IPS-NIHi7 (cell line): ENCODE measurements around the gene SCFD1.
"Not testable (repeated sequence)": the region's sequence is repeated elsewhere in the genome, so short reads cannot be mapped to it uniquely, and the experiment has no call there.

Source experiments
- DNase-seq: peaks from one replicate; pipeline ENCODE4 v3.0.0; 2012; ENCODE audit warnings: mixed read lengths; ENCODE audit errors: extremely low spot score

Gene SCFD1

DNA sequence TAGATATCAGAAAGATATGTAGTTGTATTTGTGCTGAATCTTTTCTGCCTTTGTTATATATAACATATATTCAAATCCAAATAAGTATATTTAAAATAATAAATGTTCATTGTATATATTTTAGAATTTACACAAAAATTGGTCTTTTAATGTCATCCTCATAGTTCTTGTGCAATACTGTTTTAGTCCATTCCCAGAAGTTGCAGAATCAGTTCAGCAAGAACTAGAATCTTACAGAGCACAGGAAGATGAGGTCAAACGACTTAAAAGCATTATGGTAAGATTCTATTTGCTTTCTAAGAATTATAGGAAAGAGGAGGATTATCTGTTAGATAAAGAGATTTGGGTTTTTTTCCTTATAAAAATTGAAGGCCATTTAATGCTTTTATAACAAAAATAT lies 51.0 kb downstream of the SCFD1 start:
- no peak for DNase-seq

DNA sequence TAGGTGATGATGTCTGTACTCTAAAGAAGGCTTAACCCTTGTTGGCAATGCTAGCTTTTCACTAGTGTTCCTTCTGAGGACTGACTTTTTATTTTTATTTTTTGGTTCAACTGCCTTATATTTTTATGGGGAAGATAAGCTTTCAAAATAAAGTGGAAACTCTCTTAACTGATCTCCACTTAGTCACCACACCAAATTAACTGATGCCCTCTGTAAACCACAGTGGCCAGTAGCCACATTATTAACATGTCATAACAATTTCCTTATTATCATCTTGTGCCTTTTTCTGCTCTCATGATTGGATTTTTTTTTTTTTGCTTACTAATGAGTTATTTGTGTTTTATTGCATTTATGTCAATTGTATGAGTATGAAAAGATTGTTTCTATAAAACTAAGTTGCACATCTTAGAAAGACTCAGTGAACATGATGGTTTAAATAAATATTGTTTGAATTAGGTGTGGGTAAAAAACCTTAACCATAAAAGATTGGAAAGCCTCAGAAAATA lies 56.9 kb downstream of the SCFD1 start:
- no peak for DNase-seq

GRCh38 chr14:30680036-30680435 lies 57.9 kb downstream of the SCFD1 start:
- no peak for DNase-seq

GRCh38 chr14:30680776-30681175 lies 58.7 kb downstream of the SCFD1 start:
- not testable (repeated sequence) for DNase-seq

DNA sequence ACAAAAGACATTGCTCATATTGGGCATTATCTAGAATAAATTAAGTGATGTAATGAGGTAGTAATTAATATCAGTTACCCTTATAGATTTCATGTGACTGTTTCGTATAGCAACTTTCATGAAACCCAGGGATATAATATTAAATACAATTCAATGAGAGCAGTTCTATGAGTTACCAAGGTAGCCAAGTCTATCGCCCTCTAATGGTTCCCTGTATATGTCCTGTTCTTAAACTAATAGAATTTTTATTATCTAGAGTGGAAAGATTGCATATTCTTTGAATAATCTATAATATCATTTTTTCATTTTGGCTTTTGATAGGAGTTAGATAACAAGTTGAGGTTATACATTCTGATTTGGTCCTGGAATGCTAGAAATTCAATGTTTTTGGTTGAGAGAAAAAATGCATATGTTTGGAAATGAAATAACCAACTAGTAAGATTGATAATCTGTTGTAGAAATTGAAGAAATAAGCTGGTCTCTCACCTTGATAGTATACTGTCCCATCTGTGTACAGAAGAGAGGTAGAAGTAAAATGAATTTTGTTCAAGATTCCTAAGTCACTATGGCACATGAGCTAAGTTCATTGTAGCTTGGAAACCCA lies 59.7 kb downstream of the SCFD1 start:
- no peak for DNase-seq

DNA sequence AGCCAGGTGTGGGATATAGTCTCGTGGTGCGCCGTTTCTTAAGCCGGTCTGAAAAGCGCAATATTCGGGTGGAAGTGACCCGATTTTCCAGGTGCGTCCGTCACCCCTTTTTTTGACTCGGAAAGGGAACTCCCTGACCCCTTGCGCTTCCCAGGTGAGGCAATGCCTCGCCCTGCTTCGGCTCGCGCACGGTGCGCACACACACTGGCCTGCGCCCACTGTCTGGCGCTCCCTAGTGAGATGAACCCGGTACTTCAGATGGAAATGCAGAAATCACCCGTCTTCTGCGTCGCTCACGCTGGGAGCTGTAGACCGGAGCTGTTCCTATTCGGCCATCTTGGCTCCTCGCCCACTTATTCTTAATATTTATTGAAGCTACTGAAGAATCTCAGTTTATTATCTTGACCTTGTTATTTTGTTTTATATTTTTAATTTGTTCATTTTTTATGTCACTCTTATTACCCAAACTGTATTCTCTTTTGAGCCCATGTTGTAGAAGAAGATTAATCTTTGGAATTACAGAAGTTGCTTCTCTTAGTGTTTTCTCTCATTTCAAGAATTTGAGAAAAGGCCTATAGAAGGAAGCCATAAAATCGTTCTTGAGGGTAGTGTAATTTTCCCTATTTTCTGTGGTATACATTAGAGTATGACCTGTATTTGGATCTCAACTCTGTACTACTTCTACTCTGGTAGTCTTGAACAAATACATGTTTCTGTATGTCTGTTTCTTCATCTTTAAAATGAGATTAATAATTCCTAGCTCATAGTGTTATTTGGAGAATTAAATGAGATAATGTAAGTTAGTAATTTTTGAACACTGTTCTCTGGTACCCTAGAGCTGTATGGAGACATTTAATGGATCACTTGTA lies 68.6 kb downstream of the SCFD1 start:
- DNase-seq, result not testable (repeated sequence)

DNA sequence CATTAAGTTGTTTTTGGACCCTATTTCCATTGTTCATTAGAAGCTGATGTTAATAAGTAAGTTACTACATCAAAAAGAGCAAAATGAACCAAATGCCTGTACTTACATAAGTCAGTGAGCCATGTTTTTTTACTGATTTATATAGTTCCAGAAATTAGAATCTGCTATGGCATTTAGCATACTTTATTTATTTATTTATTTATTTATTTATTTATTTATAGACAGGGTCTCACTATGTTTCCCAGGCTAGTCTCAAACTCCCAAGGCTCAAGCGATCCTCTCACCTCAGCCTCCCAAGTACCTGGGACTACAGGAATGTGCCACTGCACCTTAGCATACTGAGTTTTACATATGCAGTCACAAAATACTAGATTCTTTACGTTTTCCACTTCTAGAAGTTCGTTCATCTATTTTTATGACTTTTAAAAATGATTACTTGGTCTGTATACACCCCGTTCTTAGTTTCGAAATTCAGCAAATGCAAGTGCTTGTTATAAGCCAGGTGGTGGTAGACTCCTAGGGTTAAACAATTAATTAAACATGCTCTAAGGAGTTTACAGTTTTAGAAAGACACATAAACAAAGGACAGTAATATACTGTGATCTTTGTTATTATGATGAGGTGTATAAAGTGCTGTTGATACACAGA lies 69.8 kb downstream of the SCFD1 start:
- DNase-seq, result no peak

- DNase-seq, result no peak
Observed at GRCh38 chr14:30692669-30693068, 70.5 kb downstream of the SCFD1 start.

GRCh38 chr14:30698463-30698862 lies 76.3 kb downstream of the SCFD1 start:
- no peak for DNase-seq

GRCh38 chr14:30706704-30707103 lies 84.6 kb downstream of the SCFD1 start:
- DNase-seq, result no peak

- no peak for DNase-seq
Observed at GRCh38 chr14:30708157-30708556, 86.0 kb downstream of the SCFD1 start.

DNA sequence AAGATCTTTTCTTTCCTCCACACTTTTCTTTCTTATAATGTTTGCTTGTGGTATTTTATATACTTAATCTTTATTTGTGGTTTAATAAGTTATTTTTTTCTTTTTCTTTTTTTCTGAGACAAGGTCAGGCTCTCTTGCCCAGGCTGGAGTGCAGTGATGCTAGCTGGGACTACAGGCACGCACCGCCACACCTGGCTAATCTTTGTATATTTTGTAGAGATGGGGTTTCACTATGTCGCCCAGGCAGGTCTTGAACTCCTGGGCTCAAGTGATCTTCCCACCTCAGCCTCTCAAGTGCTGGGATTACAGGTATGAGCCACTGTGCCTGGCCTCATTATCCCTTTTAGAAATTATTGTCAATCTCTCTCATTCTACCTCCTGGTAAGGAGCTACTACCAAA lies 87.1 kb downstream of the SCFD1 start:
- DNase-seq, result no peak

DNA sequence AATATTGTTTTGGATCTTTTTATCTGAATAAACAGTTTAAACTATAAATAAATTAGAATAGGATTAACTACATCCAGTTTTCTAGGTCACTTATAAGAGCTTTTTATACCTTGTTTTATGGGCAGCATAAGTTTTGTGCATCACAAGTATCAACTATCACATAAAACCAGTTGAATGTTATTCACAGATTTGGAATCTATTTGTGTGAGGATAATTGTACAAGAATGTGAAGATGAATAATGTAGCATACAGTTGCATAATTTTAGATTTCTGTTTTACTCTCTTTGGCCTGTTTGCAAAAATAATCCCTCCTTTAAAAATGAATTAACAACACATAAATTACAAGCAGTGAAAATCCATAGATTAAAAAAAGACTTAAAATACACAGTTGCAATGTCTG lies 88.8 kb downstream of the SCFD1 start:
- no peak for DNase-seq

GRCh38 chr14:30719137-30719536 lies 97.0 kb downstream of the SCFD1 start:
- DNase-seq, result no peak

DNA sequence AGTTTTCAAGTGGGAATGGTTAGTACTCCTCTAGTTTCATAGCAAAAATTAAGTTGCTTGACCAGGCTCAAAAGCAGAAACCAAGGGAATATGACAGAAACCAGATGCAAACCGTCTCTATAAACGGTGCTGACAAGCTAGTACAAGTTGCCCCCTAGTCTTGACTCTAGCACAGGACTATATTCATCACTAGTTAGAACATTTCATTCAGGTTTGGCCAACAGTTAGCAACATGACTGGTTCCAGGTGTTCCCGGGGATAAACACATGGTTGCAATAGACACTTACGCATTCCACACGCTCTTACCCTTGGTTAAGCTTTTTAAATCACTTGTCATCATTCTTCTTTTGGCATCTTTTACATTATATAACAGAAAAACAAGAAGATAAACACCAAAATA lies 103.6 kb downstream of the SCFD1 start:
- no peak for DNase-seq

GRCh38 chr14:30728471-30728870 lies 106.4 kb downstream of the SCFD1 start:
- no peak for DNase-seq

- DNase-seq, result no peak
Observed at GRCh38 chr14:30737916-30738315, 115.8 kb downstream of the SCFD1 start.

DNA sequence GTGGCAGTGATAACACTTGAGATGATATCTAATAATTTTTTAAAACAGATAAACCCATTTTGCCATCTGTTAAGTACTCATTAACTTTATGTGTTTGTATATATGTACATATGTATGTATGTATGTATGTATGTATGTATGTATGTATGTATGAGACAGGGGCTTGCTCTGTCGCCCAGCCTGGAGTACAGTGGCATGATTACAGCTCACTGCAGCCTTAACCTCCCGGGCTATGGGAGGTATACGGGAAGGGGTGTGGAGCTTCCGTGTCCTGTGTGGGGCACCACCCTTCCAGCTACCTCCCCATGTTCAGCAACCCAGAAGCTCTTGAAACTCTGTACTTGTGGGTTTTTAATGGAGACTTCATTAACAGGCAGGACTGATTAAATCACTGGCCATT lies 116.9 kb downstream of the SCFD1 start:
- no peak for DNase-seq

GRCh38 chr14:30748343-30748742 lies 126.2 kb downstream of the SCFD1 start:
- no peak for DNase-seq

GRCh38 chr14:30751646-30752416 lies 129.7 kb downstream of the SCFD1 start:
- DNase-seq, result peak; percentile 34

DNA sequence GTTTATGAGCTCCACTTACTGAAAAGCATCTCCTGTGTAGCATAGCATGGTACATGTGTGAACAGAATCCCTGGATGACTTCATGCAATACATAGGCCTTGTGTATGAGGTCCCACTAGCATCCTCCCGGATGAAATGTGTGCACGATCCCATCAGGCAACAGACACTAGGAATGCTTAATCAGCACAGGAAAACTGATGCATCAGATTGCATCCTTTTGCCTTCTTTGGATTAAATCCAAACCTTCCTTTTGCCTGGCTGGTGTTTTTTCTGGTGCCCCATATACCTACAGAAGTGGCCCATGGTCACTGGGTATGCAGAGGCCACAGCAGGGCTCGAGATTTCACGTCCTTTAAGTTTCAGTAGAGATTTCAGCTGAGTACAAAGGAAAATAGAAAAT lies 131.3 kb downstream of the SCFD1 start:
- no peak for DNase-seq

DNA sequence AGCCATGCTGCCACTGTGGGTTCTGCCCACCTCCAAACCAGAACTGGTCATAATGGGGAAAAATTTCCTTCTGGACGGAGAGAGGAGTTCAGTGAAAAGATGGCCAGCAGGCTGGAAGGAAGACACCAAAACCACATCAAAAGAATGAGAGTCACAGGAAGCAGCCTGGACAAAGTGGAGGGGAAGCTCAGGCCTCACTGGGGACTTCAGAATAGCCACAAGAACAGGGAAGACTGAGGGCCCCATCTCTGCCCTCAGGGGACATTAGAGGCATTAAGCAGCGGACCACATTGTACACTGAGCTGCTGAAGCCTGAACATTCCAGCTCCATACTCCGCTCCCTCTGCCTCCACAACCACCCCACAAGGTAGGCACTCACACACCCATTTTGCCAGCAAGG lies 132.7 kb downstream of the SCFD1 start:
- DNase-seq, result no peak
